H1 (cell line): ENCODE measurements around the gene LRRC23. TPM values are rescaled to one million over a fixed set of nuclear protein-coding genes. Genes with fewer than 3 reads are reported as not detected.

Experiments
- CBX8 ChIP-seq: fragments of 300-800, 300-1000 bp; sonication (generic); IDR thresholded peaks from 2 replicates; pipeline ENCODE4 v1.7.1; 2016; ENCODE audit warnings: low read depth, low read length, borderline replicate concordance
- CHD2 ChIP-seq: IDR thresholded peaks from 2 replicates; pipeline ENCODE4 v1.6.1; 2012; ENCODE audit warnings: low read length, improper control_type of control experiment
- CHD7 ChIP-seq: fragments of 300-600 bp; sonication (generic); IDR thresholded peaks from 2 replicates; pipeline ENCODE4 v1.7.1; 2012; ENCODE audit warnings: low read length, moderate library complexity, mild to moderate bottlenecking, inconsistent platforms; ENCODE audit not compliant: insufficient replicate concordance
- CTCF ChIP-seq, 3 experiments: IDR thresholded peaks; 1 replicate in 2 of 3; 2 replicates in 1 of 3; pipeline versions ENCODE4 v1.5.1 to v1.6.1; 2011; ENCODE audit warnings: low read length in 3 of 3, mild to moderate bottlenecking in 3 of 3, inconsistent platforms in 2 of 3, low read depth in 1 of 3, moderate library complexity in 1 of 3; ENCODE audit not compliant: insufficient read depth in 1 of 3; ENCODE audit errors: control extremely low read depth in 1 of 3
- EZH2 ChIP-seq: fragments of 200-600 bp; sonication (generic); IDR thresholded peaks from 2 replicates; pipeline ENCODE4 v1.7.1; 2012; ENCODE audit warnings: low read depth, mild to moderate bottlenecking, moderate library complexity, low read length, inconsistent platforms; ENCODE audit not compliant: severe bottlenecking
- KDM5A ChIP-seq: fragments of 200-600 bp; IDR thresholded peaks from 2 replicates; pipeline ENCODE4 v1.7.1; 2012; ENCODE audit warnings: mild to moderate bottlenecking, low read length, inconsistent platforms, mixed read lengths
- SIN3A ChIP-seq, 2 experiments: IDR thresholded peaks in 1 of 2; conservative IDR thresholded peaks in 1 of 2; 2 replicates each; pipeline ENCODE4 v1.6.1; 2011 to 2012; ENCODE audit warnings: low read length in 2 of 2, improper control_type of control experiment in 1 of 2, low read depth in 1 of 2, mild to moderate bottlenecking in 1 of 2
- polyA plus RNA-seq, 7 experiments: library from polyadenylated mRNA; depleted of rRNA in 3 of 7; stranded (reverse) in 5 of 7; unstranded in 2 of 7; fragments of >200 nt in 5 of 7; fragments of 200-250 nt in 2 of 7; gene quantifications; 1 replicate in 5 of 7; 2 replicates in 1 of 7; 4 replicates in 1 of 7; pipeline versions ENCODE4 v1.2.1 to v1.2.3, GENCODE V29; 2011 to 2013; ENCODE audit warnings: missing spikeins in 2 of 7, mixed read lengths in 2 of 7
- total RNA-seq: library from RNA; stranded (reverse); fragmentation: NEBNext Ultra II Directional; extraction: Animal tissue kit (Norgen Biotek cat#: 25700); gene quantifications from 2 replicates; pipeline ENCODE4 v1.2.1, GENCODE V29; 2021

LRRC23 gene
- total and polyA plus RNA-seq, 2 of the 8 experiments (the other 6 are each of a cell fraction or from before 2014, with no cell fraction given): 2.5 to 3.6 TPM

GRCh38 chr12:6943722-6944380, 39.2 kb downstream of the LRRC23 start, which contains the start of the genes C12orf57 and RNU7-1 (continued):
- no peak for TF ChIP-seq CTCF (IDR thresholded peaks at IDR 0.05; ENCODE audit: control extremely low read depth in 1 of 3, insufficient read depth in 1 of 3, low read depth in 1 of 3, low read length in 3 of 3)
- peak in 1 of 2 experiments; percentile 91; a peak in 1 of 4 replicates for TF ChIP-seq SIN3A (conservative IDR thresholded peaks at IDR 0.05 in 1 of 2, IDR thresholded peaks at IDR 0.05 in 1 of 2; ENCODE audit: low read depth in 1 of 2, low read length in 2 of 2)
- no peak for TF ChIP-seq CBX8
- TF ChIP-seq EZH2: no peak
- peak; percentile 65 for TF ChIP-seq CHD2
- TF ChIP-seq CHD7: peak; percentile 70
- no peak for TF ChIP-seq KDM5A
